HPDE6-E6E7 (cell line): ENCODE measurements around the gene KIF5C.
A peak's percentile ranks its signal among the peaks of the same experiment; 100 is the strongest.

ENCODE experiments used
- DNase-seq: peaks from one replicate; pipeline ENCODE4 v3.0.0; 2011; ENCODE audit warnings: missing footprints; ENCODE audit errors: extremely low spot score

The KIF5C gene

GRCh38 chr2:148924514-148925178, 49.6 kb downstream of the KIF5C start:
- no peak for DNase-seq

GRCh38 chr2:148926291-148926961, 51.4 kb downstream of the KIF5C start:
- DNase-seq: peak; percentile 10

- DNase-seq: no peak
These were observed 52.0 kb downstream of the KIF5C start for GRCh38 chr2:148926981-148927401.

GRCh38 chr2:148928395-148928794, 53.4 kb downstream of the KIF5C start:
- DNase-seq: no peak

- DNase-seq: no peak
These were observed 55.2 kb downstream of the KIF5C start for GRCh38 chr2:148930046-148930775.

GRCh38 chr2:148932536-148932935, 57.5 kb downstream of the KIF5C start:
- DNase-seq: no peak

GRCh38 chr2:148933456-148933855, 58.4 kb downstream of the KIF5C start:
- DNase-seq: no peak

GRCh38 chr2:148935791-148936190, 60.8 kb downstream of the KIF5C start:
- no peak for DNase-seq

GRCh38 chr2:148936857-148937450, 61.9 kb downstream of the KIF5C start:
- no peak for DNase-seq

- DNase-seq: no peak
These were observed 64.2 kb downstream of the KIF5C start for GRCh38 chr2:148939271-148939670.

GRCh38 chr2:148943097-148943496, 68.1 kb downstream of the KIF5C start:
- no peak for DNase-seq

GRCh38 chr2:148944536-148944935, 69.5 kb downstream of the KIF5C start:
- no peak for DNase-seq

- DNase-seq: no peak
These were observed 72.3 kb downstream of the KIF5C start for GRCh38 chr2:148947299-148947698.

GRCh38 chr2:148948868-148949267, 73.8 kb downstream of the KIF5C start:
- no peak for DNase-seq

GRCh38 chr2:148949348-148949747, 74.3 kb downstream of the KIF5C start:
- no peak for DNase-seq

GRCh38 chr2:148952621-148953020, 77.6 kb downstream of the KIF5C start:
- no peak for DNase-seq

GRCh38 chr2:148953426-148953825, 78.4 kb downstream of the KIF5C start:
- no peak for DNase-seq

GRCh38 chr2:148954536-148954935, 79.5 kb downstream of the KIF5C start:
- DNase-seq: no peak

GRCh38 chr2:148955798-148956197, 80.8 kb downstream of the KIF5C start:
- no peak for DNase-seq

- DNase-seq: no peak
These were observed 82.0 kb downstream of the KIF5C start for GRCh38 chr2:148957023-148957422.

- no peak for DNase-seq
These were observed 84.7 kb downstream of the KIF5C start for GRCh38 chr2:148959745-148960144.

GRCh38 chr2:148960483-148960882, 85.5 kb downstream of the KIF5C start:
- DNase-seq: no peak
